Hepatocyte (in vitro differentiated cells): ENCODE data around the gene NTN4. TPM values are rescaled to one million over a fixed set of nuclear protein-coding genes. Genes with fewer than 3 reads are reported as not detected.

ENCODE experiments used
- DNase-seq: peaks from one replicate; pipeline ENCODE4 v3.0.0-alpha.2; 2016; ENCODE audit warnings: low spot score
- H2AFZ ChIP-seq: fragments of 200-600 bp; sonication (generic); 2 replicates; pipeline ENCODE4 v1.6.0; 2016; ENCODE audit warnings: antibody characterized with exemption, mild to moderate bottlenecking
- H3K27ac ChIP-seq: fragments of 200-600 bp; sonication (generic); 2 replicates; pipeline ENCODE4 v1.5.1; 2016; ENCODE audit warnings: mild to moderate bottlenecking
- H3K27me3 ChIP-seq: fragments of 200-600 bp; sonication (generic); 2 replicates; pipeline ENCODE4 v1.6.1; 2016
- H3K36me3 ChIP-seq: fragments of 200-600 bp; sonication (generic); replicated peaks from 2 replicates; pipeline ENCODE4 v1.5.1; 2016; ENCODE audit warnings: low read depth; ENCODE audit not compliant: insufficient read depth
- H3K4me1 ChIP-seq: fragments of 200-600 bp; sonication (generic); 2 replicates; pipeline ENCODE4 v1.5.1; 2016; ENCODE audit warnings: mild to moderate bottlenecking, moderate library complexity; ENCODE audit not compliant: insufficient read depth
- H3K4me2 ChIP-seq: fragments of 200-600 bp; sonication (generic); 2 replicates; pipeline ENCODE4 v1.6.0; 2016
- H3K4me3 ChIP-seq: fragments of 200-600 bp; sonication (generic); 2 replicates; pipeline ENCODE4 v1.5.1; 2016; ENCODE audit warnings: mild to moderate bottlenecking
- H3K79me2 ChIP-seq: fragments of 200-600 bp; sonication (generic); 2 replicates; pipeline ENCODE4 v1.6.0; 2017; ENCODE audit warnings: mild to moderate bottlenecking
- H3K9me2 ChIP-seq: fragments of 200-600 bp; sonication (generic); replicated peaks from 2 replicates; pipeline ENCODE4 v1.6.0; 2017; ENCODE audit warnings: mild to moderate bottlenecking; ENCODE audit not compliant: insufficient read depth
- H3K9me3 ChIP-seq: fragments of 200-600 bp; sonication (generic); 2 replicates; pipeline ENCODE4 v1.5.1; 2016; ENCODE audit warnings: low read depth, mild to moderate bottlenecking
- H4K20me1 ChIP-seq: fragments of 200-600 bp; sonication (generic); 2 replicates; pipeline ENCODE4 v1.6.0; 2016; ENCODE audit warnings: mild to moderate bottlenecking; ENCODE audit not compliant: insufficient read depth, poor library complexity, severe bottlenecking
- EZH2 ChIP-seq: fragments of 200-600 bp; sonication (generic); IDR thresholded peaks from 2 replicates; pipeline ENCODE4 v1.6.1; 2016; ENCODE audit warnings: antibody characterized with exemption, mild to moderate bottlenecking, borderline replicate concordance
- EZH2phosphoT487 ChIP-seq: fragments of 200-600 bp; sonication (generic); IDR thresholded peaks from one replicate; pipeline ENCODE4 v1.6.1; 2018; ENCODE audit warnings: antibody characterized with exemption, mild to moderate bottlenecking, low read depth, moderate library complexity; ENCODE audit not compliant: unreplicated experiment, severe bottlenecking
- WGBS: methylation state at CpG from one replicate; pipeline ENCODE4 v1.1.6; 2016; ENCODE audit warnings: low lambda C conversion rate; ENCODE audit errors: missing lambda C conversion rate; 5-methylcytosine and 5-hydroxymethylcytosine counted together
- polyA plus RNA-seq: library from polyadenylated mRNA; unstranded; fragments of >200 nt; fragmentation: Nextera tagmentation; extraction: Ambion mirVana; gene quantifications from 2 replicates; pipeline ENCODE4 v1.2.1, GENCODE V29; 2016
- total RNA-seq: library from RNA; depleted of rRNA; stranded (reverse); fragments of >200 nt; gene quantifications from 2 replicates; pipeline ENCODE4 v1.2.3, GENCODE V29; 2014
- TF ChIP-seq, protein P1 (sequence below): fragments of 200-600 bp; sonication (generic); IDR thresholded peaks from 2 replicates; pipeline ENCODE4 v1.5.1; 2016; ENCODE audit warnings: antibody characterized with exemption, mild to moderate bottlenecking; ENCODE audit not compliant: poor library complexity

Gene NTN4
- total and polyA plus RNA-seq, 2 experiments from 2014 or later = 20.2 to 37.0 TPM

DNA sequence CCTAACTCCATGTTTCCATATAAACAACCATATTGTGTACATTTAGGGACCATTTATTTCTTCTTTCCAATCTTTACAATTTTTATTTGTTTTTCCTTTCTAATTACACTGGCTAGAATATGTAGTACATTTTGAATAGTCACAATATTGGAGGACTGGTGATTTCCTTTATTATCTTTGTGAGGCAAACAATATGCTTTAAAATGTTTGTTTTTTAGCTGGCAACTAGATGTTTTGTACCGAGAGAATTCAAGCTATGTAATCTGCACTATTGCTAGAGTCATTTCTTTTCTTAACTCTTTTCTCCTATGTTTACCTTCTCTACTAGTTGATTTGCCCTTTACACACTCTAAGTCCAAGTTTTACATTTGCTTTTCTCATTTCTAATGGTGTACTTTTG lies 13.3 kb upstream of the NTN4 start:
- Histone ChIP-seq H3K4me3 (no peak overlapping the region), H3K4me1 (peaks cover 17% of the 10 kb centered on the region), H3K4me2 (peak overlapping the region; percentile 10), H3K27ac (peak overlapping the region; percentile 70), H2AFZ (no peak overlapping the region), H4K20me1 (no peaks in the 10 kb centered on the region), H3K9me3 (no peaks in the 10 kb centered on the region), H3K27me3 (no peaks in the 10 kb centered on the region), H3K9me2 (no peaks in the 10 kb centered on the region), H3K36me3 (no peaks in the 10 kb centered on the region), H3K79me2 (no peaks in the 10 kb centered on the region)
- DNase-seq = no peak
- 48% methylated on average over 1 of the region's 1 CpG for WGBS
- TF ChIP-seq, protein P1, sequence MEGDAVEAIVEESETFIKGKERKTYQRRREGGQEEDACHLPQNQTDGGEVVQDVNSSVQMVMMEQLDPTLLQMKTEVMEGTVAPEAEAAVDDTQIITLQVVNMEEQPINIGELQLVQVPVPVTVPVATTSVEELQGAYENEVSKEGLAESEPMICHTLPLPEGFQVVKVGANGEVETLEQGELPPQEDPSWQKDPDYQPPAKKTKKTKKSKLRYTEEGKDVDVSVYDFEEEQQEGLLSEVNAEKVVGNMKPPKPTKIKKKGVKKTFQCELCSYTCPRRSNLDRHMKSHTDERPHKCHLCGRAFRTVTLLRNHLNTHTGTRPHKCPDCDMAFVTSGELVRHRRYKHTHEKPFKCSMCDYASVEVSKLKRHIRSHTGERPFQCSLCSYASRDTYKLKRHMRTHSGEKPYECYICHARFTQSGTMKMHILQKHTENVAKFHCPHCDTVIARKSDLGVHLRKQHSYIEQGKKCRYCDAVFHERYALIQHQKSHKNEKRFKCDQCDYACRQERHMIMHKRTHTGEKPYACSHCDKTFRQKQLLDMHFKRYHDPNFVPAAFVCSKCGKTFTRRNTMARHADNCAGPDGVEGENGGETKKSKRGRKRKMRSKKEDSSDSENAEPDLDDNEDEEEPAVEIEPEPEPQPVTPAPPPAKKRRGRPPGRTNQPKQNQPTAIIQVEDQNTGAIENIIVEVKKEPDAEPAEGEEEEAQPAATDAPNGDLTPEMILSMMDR = no peak
- TF ChIP-seq EZH2phosphoT487 = no peak
- no peak for TF ChIP-seq EZH2

DNA sequence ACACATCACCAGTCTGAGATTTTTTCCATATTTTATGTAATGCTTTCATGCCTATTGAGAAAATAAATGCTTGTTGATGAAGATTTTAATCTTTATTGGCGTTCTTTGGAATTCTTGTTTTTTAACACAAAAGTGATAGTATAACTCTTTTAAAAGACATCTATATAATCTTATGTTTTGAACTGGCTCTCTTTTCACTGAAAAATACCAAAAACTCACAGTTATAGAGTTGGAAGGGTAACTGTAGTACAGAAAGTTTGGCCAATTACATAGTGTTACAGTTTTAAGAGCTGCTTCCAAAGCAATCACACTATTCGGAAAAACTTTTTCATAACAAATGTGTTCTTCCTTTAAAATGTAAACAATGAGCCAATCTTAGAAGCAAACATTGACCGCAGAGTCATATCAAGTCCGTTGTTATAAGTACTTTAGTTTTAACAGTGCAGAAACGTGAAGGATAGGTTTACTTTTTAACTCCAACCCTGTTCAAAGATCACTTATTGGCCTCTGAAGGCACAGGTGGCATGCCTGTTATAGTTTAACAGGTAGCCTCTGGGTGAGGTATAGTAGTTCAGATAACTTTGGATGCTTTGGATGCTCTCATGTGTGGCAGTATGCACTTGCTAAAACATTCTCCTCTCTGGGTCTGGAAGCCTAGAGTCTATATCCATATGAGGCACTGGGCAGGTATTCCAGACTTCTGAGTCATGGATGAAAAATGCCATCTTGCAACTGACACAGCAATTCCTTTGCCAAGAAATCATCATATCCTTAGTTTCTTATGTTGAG lies 12.1 kb upstream of the NTN4 start:
- Histone ChIP-seq H3K9me2 (no peaks in the 10 kb centered on the region), H2AFZ (no peak overlapping the region), H3K36me3 (no peaks in the 10 kb centered on the region), H4K20me1 (no peaks in the 10 kb centered on the region), H3K4me1 (peaks cover 17% of the 10 kb centered on the region), H3K27me3 (no peaks in the 10 kb centered on the region), H3K4me2 (peak overlapping the region; percentile 60), H3K9me3 (no peaks in the 10 kb centered on the region), H3K27ac (peak overlapping the region; percentile 75), H3K4me3 (no peak overlapping the region), H3K79me2 (no peaks in the 10 kb centered on the region)
- peak; percentile 80 for DNase-seq
- 36% methylated on average over 5 of the region's 5 CpGs for WGBS
- TF ChIP-seq EZH2phosphoT487 (no peak), EZH2 (no peak)
- TF ChIP-seq, protein P1 = no peak

DNA sequence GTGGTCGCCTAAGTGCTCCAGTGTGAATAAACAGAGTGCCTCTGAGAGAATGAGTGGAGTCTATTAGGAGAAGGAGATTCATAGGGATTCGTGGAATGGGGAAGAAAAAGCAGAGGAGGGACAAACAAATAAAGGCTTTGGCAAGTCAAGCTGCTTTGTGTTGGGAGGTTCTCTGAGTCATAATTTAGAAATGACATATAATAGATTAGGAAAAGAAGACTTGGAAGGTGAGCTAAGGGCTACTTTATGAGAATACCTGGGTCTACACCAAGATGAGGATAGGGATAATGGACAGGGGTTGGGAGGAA lies 6.4 kb upstream of the NTN4 start:
- Histone ChIP-seq H3K27ac (no peak overlapping the region), H3K79me2 (no peaks in the 10 kb centered on the region), H3K9me3 (no peaks in the 10 kb centered on the region), H3K36me3 (no peaks in the 10 kb centered on the region), H3K4me2 (no peak overlapping the region), H3K4me3 (no peak overlapping the region), H2AFZ (no peak overlapping the region), H3K4me1 (peaks cover 1% of the 10 kb centered on the region), H4K20me1 (no peaks in the 10 kb centered on the region), H3K9me2 (no peaks in the 10 kb centered on the region), H3K27me3 (no peaks in the 10 kb centered on the region)
- no peak for TF ChIP-seq EZH2
- TF ChIP-seq, protein P1 = no peak
- TF ChIP-seq EZH2phosphoT487 = no peak
- DNase-seq = no peak
- 83% methylated on average over 2 of the region's 2 CpGs for WGBS
